Measurements from ENCODE around the gene KRT31. TPM values are rescaled to one million over a fixed set of nuclear protein-coding genes. Genes with fewer than 3 reads are reported as not detected.

Gene KRT31
- total RNA-seq, 1 donor from 2014 or later, result not detected

DNA sequence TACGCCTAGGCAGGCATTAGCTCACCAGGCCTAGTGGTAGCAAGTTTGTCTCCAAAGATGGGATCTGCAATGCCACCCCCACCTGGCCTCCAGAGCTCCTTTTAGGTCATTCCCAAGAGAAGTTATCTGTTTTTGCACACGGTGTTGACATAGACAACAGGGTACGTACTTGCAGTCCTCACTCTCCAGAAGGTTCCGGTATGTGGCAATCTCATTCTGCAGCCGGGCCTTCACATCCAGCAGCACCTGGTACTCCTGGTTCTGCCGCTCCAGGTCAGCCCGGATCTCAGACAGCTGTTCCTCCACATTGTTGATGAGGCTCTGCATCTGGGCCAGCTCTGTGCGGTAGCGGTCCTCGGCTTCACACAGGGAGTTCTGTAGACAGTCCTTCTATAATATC lies 9.8 kb upstream of the KRT31 start:
- Mint-ChIP-seq H3K36me3 (ENCODE audit: unreplicated experiment) (no peaks in the 10 kb centered on the region), H3K9me3 (ENCODE audit: unreplicated experiment) (no peaks in the 10 kb centered on the region), H3K4me1 (ENCODE audit: unreplicated experiment) (peaks cover 26% of the 10 kb centered on the region), H3K4me3 (ENCODE audit: unreplicated experiment) (no peak overlapping the region), H3K27me3 (ENCODE audit: unreplicated experiment) (peaks cover 2% of the 10 kb centered on the region), H3K27ac (ENCODE audit: unreplicated experiment) (no peak overlapping the region)
- DNase-seq (ENCODE audit: extremely low spot score, unreplicated experiment), result no peak
- TF ChIP-seq, protein P1, sequence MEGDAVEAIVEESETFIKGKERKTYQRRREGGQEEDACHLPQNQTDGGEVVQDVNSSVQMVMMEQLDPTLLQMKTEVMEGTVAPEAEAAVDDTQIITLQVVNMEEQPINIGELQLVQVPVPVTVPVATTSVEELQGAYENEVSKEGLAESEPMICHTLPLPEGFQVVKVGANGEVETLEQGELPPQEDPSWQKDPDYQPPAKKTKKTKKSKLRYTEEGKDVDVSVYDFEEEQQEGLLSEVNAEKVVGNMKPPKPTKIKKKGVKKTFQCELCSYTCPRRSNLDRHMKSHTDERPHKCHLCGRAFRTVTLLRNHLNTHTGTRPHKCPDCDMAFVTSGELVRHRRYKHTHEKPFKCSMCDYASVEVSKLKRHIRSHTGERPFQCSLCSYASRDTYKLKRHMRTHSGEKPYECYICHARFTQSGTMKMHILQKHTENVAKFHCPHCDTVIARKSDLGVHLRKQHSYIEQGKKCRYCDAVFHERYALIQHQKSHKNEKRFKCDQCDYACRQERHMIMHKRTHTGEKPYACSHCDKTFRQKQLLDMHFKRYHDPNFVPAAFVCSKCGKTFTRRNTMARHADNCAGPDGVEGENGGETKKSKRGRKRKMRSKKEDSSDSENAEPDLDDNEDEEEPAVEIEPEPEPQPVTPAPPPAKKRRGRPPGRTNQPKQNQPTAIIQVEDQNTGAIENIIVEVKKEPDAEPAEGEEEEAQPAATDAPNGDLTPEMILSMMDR (IDR thresholded peaks at IDR 0.05), result no peak

DNA sequence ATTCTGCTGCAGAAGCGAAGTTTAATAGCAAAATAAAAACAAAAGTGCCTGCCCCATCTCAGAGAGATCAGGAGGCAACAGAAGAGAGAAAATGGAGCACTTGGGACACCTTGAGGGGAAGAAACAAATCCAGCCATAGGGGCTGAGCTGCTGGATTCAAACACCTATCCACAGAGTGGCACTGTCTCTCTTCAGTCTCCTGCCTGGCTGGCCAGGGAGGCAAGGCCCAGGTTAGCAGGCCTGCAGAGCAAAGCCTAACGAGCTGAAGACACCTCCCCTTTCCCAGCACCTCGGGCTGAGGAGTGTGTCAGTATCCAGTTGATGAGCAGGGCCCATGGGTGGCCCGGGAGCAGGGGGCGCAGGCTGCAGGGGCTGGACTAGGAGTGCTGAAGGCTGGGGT lies 8.8 kb upstream of the KRT31 start:
- TF ChIP-seq, protein P1 (IDR thresholded peaks at IDR 0.05), result no peak
- Mint-ChIP-seq H3K36me3 (ENCODE audit: unreplicated experiment) (no peaks in the 10 kb centered on the region), H3K4me3 (ENCODE audit: unreplicated experiment) (no peak overlapping the region), H3K4me1 (ENCODE audit: unreplicated experiment) (peaks cover 28% of the 10 kb centered on the region), H3K27ac (ENCODE audit: unreplicated experiment) (no peak overlapping the region), H3K9me3 (ENCODE audit: unreplicated experiment) (no peaks in the 10 kb centered on the region), H3K27me3 (ENCODE audit: unreplicated experiment) (peaks cover 2% of the 10 kb centered on the region)
- DNase-seq (ENCODE audit: extremely low spot score, unreplicated experiment), result no peak

DNA sequence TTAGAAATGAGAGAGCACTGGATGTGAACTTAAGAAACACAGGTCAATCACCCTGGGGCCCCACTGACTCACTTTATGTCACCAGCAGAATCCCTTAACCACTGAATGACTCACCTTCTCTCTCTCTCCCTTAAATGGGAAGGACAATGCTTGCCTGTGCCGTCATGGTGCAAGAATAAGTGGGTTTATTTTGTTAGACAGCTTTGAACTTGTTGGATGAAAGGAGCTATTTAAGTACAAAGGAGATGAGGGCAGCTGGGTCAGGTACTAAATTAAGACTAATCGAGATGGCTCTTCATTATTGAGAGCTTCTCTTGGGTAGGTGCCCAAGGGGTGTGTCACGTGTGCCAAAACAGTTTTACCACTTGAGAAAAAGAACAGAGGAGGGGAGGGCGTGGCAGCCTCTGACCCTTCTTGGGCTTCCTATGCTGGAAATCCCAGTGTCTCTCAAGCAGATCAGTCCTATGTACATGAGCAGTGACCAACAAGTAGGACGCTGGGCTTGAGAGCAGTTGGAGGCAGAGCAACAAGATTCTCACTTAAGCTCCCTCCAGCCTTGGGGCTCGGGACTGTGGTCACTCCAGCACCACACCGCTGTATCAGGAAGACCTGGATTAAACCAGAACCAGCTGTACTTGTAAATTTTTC lies 6.7 kb upstream of the KRT31 start:
- Mint-ChIP-seq H3K4me3 (ENCODE audit: unreplicated experiment) (no peak overlapping the region), H3K27ac (ENCODE audit: unreplicated experiment) (peak overlapping the region; percentile 56), H3K4me1 (ENCODE audit: unreplicated experiment) (peaks cover 28% of the 10 kb centered on the region), H3K36me3 (ENCODE audit: unreplicated experiment) (no peaks in the 10 kb centered on the region), H3K27me3 (ENCODE audit: unreplicated experiment) (no peaks in the 10 kb centered on the region), H3K9me3 (ENCODE audit: unreplicated experiment) (no peaks in the 10 kb centered on the region)
- TF ChIP-seq, protein P1 (IDR thresholded peaks at IDR 0.05), result no peak
- DNase-seq (ENCODE audit: extremely low spot score, unreplicated experiment), result no peak

DNA sequence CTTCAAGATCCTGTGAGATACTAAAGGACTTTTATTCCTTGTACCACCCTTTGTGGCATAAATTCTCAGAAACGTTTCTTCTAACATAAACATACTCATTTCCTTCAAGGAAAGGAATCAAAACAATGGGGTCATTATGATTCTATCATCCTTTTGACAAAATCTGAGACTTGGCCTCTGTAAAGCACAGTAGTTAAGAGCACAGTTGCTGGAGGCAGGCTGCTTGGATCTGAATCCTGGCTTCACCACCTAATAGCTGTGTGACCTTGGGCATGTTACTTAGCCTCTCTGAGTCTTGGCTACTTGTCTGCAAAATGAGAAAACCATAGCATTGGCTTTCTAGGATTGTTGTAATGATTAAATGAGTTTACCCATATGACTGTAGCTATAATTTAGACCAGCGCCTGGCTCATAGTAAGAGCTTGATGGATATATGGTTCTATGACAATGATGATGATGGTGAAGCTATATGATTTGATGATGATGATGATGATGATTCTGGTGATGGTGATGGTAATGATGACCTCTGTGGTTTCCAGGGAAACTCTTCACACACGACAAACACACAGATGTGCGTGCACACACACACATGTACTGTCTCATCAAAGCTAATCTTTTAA lies 6.1 kb upstream of the KRT31 start:
- Mint-ChIP-seq H3K36me3 (ENCODE audit: unreplicated experiment) (no peaks in the 10 kb centered on the region), H3K27me3 (ENCODE audit: unreplicated experiment) (no peaks in the 10 kb centered on the region), H3K27ac (ENCODE audit: unreplicated experiment) (no peak overlapping the region), H3K4me1 (ENCODE audit: unreplicated experiment) (peaks cover 28% of the 10 kb centered on the region), H3K4me3 (ENCODE audit: unreplicated experiment) (no peak overlapping the region), H3K9me3 (ENCODE audit: unreplicated experiment) (no peaks in the 10 kb centered on the region)
- TF ChIP-seq, protein P1 (IDR thresholded peaks at IDR 0.05), result no peak
- no peak for DNase-seq (ENCODE audit: extremely low spot score, unreplicated experiment)

DNA sequence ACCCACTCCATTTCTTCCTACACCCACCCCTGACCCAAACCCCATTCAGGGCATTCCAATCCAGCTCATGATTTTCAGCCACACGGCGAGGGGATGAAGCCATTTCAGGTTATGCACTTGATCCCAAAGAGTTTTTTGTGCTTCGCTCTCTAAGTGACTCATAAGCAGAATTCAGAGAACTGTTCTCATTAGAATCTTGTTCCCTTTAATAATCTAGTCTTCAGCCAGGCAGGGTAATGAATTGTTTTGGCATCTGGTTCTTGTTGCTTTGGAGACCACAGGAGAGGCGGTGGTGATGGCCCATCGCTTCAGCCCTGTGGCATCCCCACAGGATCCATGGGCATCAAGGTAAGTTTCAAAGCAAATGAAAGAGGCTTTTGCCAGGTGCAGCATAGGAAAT lies 4.8 kb upstream of the KRT31 start:
- peak overlapping the region; percentile 2 for H3K27ac Mint-ChIP-seq (ENCODE audit: unreplicated experiment)
- TF ChIP-seq, protein P1 (IDR thresholded peaks at IDR 0.05), result no peak
- H3K27me3 Mint-ChIP-seq (ENCODE audit: unreplicated experiment), result no peaks in the 10 kb centered on the region
- no peak for DNase-seq (ENCODE audit: extremely low spot score, unreplicated experiment)
- no peaks in the 10 kb centered on the region for H3K9me3 Mint-ChIP-seq (ENCODE audit: unreplicated experiment)
- no peak overlapping the region for H3K4me3 Mint-ChIP-seq (ENCODE audit: unreplicated experiment)
- H3K4me1 Mint-ChIP-seq (ENCODE audit: unreplicated experiment), result peaks cover 28% of the 10 kb centered on the region
- no peaks in the 10 kb centered on the region for H3K36me3 Mint-ChIP-seq (ENCODE audit: unreplicated experiment)

All from osteocyte (in vitro differentiated cells).